GM18867 (cell line): ENCODE results near the gene LSAMP.

Source experiments
- ATAC-seq: cut with Tn5 transposase; IDR thresholded peaks from one replicate; pipeline ENCODE4 v1.9.1; 2021; ENCODE audit warnings: mild to moderate bottlenecking, moderate library complexity; ENCODE audit not compliant: unreplicated experiment

The LSAMP gene

DNA sequence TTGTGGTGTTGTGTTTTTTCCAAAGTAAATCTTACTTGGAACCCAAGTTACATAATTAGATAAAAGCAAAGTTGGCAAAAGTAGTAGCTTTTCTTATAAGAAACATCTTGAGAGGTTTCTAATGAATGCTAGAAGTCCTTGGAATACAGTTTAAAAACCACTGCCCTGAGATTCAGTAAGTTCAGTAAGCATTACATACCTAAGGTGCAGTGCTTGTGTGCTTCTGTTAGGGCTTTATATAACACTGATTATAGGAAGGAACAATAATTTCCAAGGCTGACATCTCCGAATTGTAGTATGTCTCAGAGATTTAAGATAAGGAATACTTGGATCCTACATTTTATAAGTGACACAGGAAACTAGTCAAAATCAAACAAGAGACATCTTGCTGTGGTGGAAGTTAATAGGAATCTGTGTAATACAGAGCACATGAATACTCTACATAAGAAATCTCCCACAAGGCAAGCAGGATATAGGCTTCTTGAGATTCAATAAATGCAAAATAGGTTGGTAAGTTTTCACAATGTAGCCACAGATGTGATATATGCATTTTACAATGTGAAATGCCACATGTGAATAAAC lies 268.2 kb downstream of the LSAMP start:
- ATAC-seq: no peak

GRCh38 chr3:116166121-116166520 lies 279.2 kb downstream of the LSAMP start:
- no peak for ATAC-seq

DNA sequence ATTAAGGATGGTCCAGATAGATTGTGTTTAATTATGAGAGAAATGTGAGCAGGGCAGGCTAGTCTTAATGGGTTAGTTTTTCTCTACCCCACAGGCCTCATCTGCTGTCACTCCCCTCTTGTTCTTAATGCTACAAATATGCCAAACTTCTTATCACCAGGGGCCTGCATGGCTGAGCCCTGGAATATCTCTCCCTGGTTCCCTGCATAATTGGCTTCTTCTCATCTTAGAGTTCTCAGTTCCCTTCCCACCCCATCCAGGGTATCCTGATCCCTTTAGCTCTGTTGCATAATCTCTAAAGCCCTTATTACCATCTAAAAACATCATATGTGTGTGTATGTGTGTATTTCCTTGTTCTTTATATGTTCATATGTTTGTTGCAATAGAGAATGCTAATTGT lies 279.6 kb downstream of the LSAMP start:
- ATAC-seq: no peak

DNA sequence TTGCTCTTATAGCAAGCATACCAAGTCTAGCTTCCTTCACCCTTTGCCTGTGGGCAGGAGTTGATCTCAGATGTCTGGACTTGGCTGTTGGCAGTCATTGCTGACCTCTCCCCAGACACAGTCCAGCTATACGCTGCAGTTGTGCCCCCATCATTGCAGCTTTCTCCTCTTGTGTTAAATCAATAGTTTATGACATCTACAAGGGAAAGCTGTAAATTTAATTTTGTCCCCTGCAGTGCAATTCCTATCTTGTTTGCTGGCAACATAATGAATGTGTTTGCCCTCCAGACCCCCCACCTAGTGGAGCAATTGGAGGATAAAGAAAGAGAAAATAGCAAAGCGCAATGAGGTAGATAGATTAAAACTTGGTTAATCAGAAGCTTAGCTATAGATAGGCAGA lies 280.2 kb downstream of the LSAMP start:
- no peak for ATAC-seq

DNA sequence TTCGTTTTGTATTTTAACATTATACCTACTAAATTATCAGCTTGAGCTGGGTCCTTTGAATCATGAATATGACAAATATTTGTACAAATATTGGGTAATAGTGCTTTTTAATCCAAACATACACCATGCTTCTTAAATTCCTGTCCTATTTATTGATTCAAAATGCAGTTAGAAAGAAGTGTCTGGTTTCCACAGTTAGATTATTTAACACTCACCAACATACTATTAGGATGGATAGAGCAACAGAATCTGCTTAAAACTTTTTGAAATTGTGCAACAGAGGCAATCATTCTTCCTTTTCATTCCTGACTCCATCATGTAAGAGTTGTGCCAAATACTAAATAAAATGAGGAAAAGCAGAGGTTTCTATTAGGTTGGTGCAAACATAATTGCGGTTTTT lies 281.2 kb downstream of the LSAMP start:
- ATAC-seq: no peak

GRCh38 chr3:116161575-116162525 lies 283.4 kb downstream of the LSAMP start:
- ATAC-seq: no peak

DNA sequence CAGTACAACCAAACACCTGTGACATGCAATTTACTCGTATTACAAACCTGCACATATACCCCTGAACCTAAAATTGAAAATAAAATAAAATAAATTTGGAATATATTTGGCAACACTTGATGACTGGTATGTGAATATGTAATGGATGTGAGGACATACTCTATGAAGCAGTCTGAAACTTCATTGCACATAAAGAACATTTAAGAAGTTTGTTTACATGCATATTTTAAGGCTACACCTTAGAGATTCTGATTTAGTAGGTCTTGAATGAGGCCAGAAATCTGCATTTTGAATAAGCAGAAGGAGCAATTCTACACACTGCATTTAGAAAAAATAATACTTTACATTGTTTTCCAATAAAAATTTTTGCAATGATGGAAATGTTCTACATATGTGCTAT lies 284.7 kb downstream of the LSAMP start:
- no peak for ATAC-seq

- no peak for ATAC-seq
Measured at GRCh38 chr3:116155841-116156240, 289.4 kb downstream of the LSAMP start.

- ATAC-seq: no peak
Measured at GRCh38 chr3:116154389-116154788, 290.9 kb downstream of the LSAMP start.

DNA sequence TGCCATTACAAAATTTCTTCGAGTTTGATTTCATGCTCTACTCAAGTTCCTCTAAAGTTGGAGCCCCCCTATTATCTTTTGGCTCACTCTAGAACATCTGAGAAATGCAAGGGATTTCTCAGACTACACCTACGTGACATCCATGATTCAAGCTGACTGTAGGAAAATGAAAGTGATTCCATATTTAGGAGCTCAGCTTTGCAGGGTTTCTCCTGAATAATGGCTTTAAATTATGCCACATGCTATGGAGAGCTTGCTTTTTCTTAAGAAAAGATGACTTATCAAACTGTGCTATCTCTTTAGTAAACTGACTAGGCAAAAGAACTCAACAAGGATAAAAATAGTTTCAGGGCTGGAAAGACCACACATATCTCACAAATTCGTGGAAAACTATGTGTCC lies 292.1 kb downstream of the LSAMP start:
- no peak for ATAC-seq

GRCh38 chr3:116150655-116151167 lies 294.6 kb downstream of the LSAMP start:
- ATAC-seq: no peak

- no peak for ATAC-seq
Measured at GRCh38 chr3:116148881-116149851, 296.1 kb downstream of the LSAMP start.

- no peak for ATAC-seq
Measured at GRCh38 chr3:116145613-116146012, 299.7 kb downstream of the LSAMP start.

- ATAC-seq: no peak
Measured at GRCh38 chr3:116141724-116142123, 303.6 kb downstream of the LSAMP start.

- peak; percentile 74 for ATAC-seq
Measured at GRCh38 chr3:116140100-116140689, 305.1 kb downstream of the LSAMP start.

DNA sequence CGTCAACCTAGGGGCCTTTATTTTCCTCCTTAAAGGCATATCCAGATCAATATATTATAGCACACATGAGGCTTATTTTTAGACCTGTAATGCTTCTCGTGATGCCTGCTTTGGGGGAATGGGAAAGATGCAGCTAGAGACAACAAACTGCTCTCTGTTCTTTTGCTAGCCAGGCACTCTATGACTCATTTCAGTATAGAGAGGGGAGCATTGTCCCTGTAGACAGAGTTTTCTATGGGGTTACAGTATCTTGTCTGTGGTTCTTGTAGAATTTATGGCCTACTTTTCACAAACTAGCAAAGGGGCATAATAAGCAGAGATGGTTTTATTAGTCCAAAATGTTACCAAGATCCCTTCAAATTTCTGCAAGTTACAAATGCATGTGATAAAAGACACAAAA lies 305.6 kb downstream of the LSAMP start:
- ATAC-seq: peak; percentile 42

DNA sequence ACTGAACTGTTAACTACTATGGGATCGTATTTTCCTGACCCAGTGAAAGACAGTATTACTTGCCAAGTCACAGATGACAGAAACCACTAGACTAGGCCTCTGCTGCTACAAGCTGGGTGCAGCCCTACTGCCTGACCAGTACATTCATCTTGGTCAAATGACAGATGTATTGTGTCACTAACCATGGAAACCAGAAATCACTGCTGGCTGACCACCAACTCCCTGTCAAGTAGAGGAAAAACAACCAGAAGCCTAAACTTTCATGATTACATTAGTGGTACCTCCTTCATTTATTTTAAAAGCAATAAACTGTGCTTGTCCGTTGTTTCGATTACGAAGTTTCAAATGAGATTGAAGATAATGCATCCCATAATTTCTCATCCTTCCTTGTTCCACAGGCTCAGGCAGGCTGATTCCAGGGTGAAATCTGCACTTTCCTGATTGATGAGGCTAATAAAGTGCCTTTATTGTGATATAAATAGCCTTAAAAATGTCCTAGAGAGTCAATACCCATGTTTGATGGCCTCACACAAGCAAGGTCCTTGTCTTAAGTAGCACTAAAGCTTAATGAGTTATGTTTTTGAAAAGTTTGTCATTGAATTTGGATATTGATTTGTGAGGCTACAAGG lies 309.7 kb downstream of the LSAMP start:
- ATAC-seq: no peak

DNA sequence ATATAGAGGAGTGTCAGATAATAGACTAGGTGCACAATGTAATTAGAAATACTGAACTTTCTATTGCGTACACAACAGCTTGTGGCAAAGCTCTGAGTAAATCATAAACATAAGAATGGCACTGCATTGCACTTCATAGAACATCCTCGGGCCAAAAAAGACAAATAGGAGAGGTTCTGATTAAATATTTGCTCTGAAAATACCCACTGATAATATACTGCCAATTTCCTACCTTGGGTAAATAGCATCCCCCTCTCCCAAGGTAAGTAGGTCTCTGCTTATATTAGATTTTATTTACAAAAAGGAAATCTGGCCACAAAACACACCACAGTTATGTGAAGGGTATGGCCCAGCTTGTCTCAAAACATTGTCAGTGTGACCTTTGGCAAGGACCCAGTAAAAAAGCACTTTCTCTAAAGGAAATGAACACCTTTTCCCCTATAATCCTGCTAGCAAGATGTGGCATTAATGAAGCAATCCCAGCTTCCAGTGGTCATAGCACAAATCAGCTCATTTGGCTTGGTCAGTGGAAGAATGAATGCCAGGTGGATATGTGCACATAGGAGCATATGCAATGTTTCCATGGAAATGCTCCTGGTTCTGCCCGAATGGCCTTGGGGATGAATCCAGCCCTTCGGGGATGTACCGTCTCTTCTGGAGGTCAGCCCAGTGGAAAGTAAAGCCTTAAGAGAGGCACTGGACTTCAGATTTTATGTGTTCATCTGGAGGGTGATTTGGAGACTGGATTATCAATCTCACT lies 315.9 kb downstream of the LSAMP start:
- no peak for ATAC-seq

- no peak for ATAC-seq
Measured at GRCh38 chr3:116127464-116127863, 317.8 kb downstream of the LSAMP start.
